Right renal cortex interstitium (tissue), 3 donors: ENCODE results near the gene USHBP1. TPM values are rescaled to one million over a fixed set of nuclear protein-coding genes. Genes with fewer than 3 reads are reported as not detected.
A peak's percentile ranks its signal among the peaks of the same experiment; 100 is the strongest.
"Not testable (repeated sequence)": the region's sequence is repeated elsewhere in the genome, so short reads cannot be mapped to it uniquely, and the experiment has no call there.

Experiments
- DNase-seq, 3 donors: peaks; one replicate each; pipeline ENCODE4 v3.0.0-alpha.2; 2013; ENCODE audit warnings: low read depth in 3 of 3, low spot score in 2 of 3
- polyA plus RNA-seq, 3 donors: library from polyadenylated mRNA; unstranded; fragments of 120-200 nt; gene quantifications; one replicate each; pipeline ENCODE4 v1.2.1, GENCODE V29; 2013; ENCODE audit not compliant: insufficient read length in 3 of 3

Gene USHBP1
- polyA plus RNA-seq, 3 donors = 4.6 to 6.1 (median 5.4) TPM

GRCh38 chr19:17296273-17296672 lies 31.7 kb upstream of the USHBP1 start:
- DNase-seq = no peak

- DNase-seq = not testable (repeated sequence)
Measured at GRCh38 chr19:17295551-17295950, 31.0 kb upstream of the USHBP1 start.

- no peak for DNase-seq
Measured at GRCh38 chr19:17294051-17294891, 29.7 kb upstream of the USHBP1 start.

- no peak for DNase-seq
Measured at GRCh38 chr19:17293605-17294004, 29.1 kb upstream of the USHBP1 start.

- DNase-seq = peak in 1 of 3 donors; percentile 61
Measured at GRCh38 chr19:17292301-17293074, 27.9 kb upstream of the USHBP1 start.

- no peak for DNase-seq
Measured at GRCh38 chr19:17289489-17289888, 24.9 kb upstream of the USHBP1 start.

- no peak for DNase-seq
Measured at GRCh38 chr19:17286752-17287151, 22.2 kb upstream of the USHBP1 start.

- DNase-seq = no peak
Measured at GRCh38 chr19:17286263-17286662, 21.7 kb upstream of the USHBP1 start.

GRCh38 chr19:17285415-17286135 lies 21.0 kb upstream of the USHBP1 start:
- DNase-seq = no peak

GRCh38 chr19:17283504-17283996 lies 19.0 kb upstream of the USHBP1 start:
- DNase-seq = no peak

GRCh38 chr19:17282488-17283125 lies 18.1 kb upstream of the USHBP1 start:
- peak in 1 of 3 donors; percentile 58 for DNase-seq

- DNase-seq = no peak
Measured at GRCh38 chr19:17281391-17282304, 17.1 kb upstream of the USHBP1 start, which contains the start of gene ANKLE1. ANKLE1 (plus strand) TSS chr19:17281901; CDS start chr19:17281921, 20 bp downstream.

GRCh38 chr19:17279436-17279835 lies 14.9 kb upstream of the USHBP1 start:
- DNase-seq = no peak

GRCh38 chr19:17275441-17276175 lies 11.1 kb upstream of the USHBP1 start:
- no peak for DNase-seq

- not testable (repeated sequence) for DNase-seq
Measured at GRCh38 chr19:17274892-17275291, 10.3 kb upstream of the USHBP1 start.

- DNase-seq = no peak
Measured at GRCh38 chr19:17268754-17269153, 4.2 kb upstream of the USHBP1 start.

GRCh38 chr19:17266975-17267788 lies 2.6 kb upstream of the USHBP1 start, which contains the start of gene BABAM1:
BABAM1 (plus strand) TSS chr19:17267443; CDS start chr19:17268807, 1,364 bp downstream.
- peak; percentile 96 to 97 (median 96) for DNase-seq

GRCh38 chr19:17266589-17266974 lies 2.0 kb upstream of the USHBP1 start:
- DNase-seq = no peak
